RCC 7860 (cell line): Measurements from ENCODE around the gene PARP1.
"Not testable (repeated sequence)": the region's sequence is repeated elsewhere in the genome, so short reads cannot be mapped to it uniquely, and the experiment has no call there.

Experiments used
- DNase-seq: peaks from one replicate; pipeline ENCODE4 v3.0.0-alpha.2; 2015; ENCODE audit warnings: low spot score
- FAIRE-seq: peaks from 2 replicates; lab custom pipeline; 2012; peaks lifted over from hg19 to GRCh38; lab: Jason Lieb, UNC

Gene PARP1

DNA sequence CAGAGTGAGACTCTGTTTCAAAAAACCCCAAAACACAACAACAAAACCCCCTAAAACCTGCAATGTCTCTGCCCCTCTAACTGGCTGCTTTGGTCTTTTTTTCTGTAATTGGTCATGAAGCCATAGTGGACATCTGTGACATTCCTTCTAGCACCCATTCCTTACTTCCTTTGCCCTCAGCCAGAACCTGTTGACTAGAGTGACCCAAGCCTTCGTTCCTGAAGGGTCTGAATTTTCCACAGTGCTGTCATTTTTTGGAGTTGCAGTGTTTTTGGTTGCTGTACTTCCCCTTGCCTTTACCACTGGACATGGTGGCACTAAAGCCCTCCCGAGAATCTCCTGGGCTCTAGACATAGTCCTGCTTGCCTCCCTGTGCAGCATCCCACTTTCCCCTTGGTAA is 50.5 kb downstream of the PARP1 start:
- no peak for DNase-seq
- FAIRE-seq, result no peak

DNA sequence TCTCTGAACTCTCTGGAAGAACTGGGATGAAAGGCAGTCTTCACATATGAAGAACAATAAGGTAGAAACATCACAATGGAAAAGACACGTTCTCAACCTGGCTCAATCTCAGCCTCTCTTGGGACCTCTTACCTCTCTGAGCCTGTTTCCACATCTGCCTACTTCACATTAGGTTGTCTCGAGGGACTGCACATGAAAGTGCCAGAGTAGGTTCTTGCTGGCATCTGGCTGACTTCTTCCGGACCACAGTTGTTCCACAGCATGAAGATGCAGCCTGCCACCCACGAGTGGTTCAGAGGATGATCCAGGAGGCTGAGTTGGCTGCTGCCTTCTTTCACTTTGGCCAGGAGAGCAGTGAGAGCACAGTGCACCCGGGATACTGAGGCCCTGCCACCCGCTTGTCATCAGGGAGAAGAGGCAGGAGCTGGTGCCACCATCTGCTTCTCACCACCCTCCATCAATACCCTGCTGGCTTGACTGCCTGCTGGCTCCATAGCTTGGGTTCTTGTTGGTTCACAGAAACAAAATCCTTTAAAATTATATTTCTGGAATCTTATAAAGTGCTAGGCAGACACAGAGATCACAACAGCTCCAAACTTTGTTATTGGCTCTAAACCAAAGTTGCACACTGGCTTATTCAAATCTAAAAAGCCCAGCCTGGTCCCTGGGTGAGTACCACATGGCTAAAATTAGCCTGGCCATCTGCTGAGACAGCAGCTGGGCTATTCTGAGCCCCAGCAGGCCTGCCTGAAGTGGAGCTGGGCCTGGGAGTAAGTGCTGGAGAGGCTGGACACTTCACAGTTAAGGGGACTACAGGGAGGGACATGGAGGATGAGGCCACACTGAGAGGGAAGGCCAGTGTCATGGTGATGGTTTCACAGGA is 52.0 kb downstream of the PARP1 start:
- DNase-seq (no peak), FAIRE-seq (no peak)

DNA sequence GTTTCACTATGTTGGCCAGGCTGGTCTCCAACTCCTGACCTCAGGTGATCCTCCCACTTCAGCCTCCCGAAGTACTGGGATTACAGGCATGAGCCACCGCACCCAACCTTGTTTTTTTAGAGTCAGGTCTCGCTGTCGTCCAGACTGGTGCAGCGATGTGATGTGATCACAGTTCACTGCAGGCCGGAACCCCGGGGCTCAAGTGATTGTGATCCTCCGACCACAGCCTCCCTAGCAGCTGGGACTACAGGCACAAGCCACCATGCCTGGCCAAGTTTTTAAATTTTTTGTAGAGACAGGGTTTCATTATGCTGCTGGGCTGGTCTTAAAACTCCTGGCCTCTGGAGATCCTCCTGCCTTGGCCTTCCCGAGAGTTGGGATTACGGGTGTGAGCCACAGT is 52.9 kb downstream of the PARP1 start:
- no peak for DNase-seq
- no peak for FAIRE-seq

DNA sequence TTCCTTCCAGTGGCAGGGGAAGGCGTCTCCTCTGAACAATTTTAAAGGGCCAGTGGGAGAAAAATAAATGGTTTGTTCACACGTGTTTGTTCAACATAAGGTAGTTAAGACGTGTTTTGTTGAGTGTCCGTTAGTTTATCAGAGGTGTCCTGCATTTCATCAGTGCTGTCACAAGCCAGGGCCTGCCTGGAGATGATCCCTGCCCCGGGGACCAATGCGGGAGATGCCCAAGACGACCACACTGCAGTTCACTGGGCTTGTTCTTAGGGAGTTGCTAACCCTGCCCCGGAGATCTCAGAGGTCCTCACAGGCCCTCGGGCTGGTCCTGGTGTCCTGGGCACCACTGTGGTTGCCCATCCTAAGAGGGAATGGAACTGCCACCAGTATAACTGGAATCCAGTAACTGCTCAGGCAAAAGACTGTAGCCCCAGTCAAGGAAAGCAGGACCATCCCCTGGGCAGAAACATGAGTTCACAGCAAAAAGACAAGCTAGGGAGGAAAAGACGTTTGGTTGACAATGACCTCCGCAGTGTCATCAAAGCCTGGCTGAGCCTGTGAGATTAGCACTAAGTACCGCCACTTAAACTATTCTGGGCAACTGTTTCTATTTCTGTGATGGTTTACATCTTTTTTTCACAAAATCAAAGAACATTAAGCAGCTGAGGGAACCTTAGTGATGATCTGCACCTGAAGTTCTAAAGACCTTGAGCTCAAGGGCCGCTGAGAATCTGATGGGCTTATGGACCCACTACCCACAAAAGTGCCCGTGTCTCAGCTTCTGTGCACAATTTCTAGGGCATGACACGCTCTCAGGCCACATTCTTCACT is 54.0 kb downstream of the PARP1 start:
- FAIRE-seq (no peak), DNase-seq (no peak)

DNA sequence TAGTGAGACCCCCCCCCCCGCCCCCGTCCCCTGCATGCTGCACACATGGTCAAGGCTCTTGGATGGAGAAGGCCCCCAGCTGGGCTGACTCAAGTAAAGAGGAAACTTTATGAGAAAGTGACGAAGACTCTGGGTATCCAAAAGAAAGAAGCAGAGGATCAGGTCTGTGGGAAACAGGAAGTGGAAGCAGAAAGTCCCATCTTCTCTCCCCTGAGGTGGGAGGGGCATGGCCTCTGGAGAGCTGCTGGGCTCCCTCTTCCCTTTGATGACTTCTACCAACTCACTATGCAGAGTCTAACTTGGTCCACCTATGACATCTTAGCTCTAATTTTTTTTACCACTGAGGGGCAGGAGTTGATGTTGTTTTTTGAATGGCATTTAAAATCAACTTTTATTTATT is 56.2 kb downstream of the PARP1 start:
- DNase-seq, result no peak
- FAIRE-seq, result no peak

DNA sequence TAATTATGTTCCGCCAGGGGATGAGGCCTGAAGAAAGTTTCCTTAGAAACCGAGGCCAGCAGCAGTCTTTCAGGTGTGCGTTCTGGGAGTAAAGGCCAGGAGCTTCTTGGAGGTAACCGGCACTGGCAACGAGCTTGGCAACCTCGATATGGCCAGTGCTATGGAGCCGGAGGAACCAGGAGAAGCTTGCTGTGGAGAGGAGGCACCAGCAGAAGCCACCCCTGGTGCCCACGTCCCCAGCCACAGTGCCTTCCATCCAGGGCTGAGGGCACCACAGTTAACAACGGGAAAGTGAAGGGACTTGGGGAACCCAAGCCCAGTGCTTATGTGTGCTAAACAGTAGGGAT is 57.4 kb downstream of the PARP1 start:
- FAIRE-seq (no peak), DNase-seq (no peak)

DNA sequence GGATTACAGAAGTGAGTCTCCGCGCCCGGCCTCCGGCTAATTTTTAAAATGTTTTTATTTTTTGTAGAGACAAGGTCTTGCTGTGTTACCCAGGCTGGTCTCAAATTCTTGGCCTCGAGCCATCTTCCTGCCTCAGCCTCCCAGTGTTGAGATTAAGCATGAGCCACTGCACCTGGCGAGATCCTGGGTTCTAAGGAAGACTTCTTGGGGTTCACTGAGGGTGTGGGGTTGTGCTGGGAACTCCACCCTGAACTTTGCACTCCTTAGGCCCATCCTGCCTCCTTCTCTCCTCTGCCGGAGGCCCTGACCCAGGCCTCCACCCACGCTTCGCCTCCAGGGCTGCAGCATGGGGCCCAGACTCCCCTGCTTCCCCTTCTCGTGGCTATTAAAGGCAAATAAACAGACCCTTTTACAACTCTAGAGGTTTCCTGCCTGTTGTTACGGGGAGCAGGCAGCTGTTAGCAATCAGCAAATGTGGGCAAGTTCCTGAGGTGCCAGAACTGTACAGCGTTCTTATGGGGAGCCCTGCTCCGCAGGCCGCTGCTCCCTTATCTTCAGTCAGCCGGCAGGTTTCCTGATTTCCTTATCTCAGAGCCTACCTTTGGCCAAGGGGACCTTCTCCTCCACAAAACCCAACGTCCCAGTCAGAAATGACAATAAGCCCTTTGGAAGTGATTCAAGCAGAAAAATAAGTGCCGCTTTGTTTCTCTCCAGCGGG is 57.9 kb downstream of the PARP1 start:
- FAIRE-seq (no peak), DNase-seq (no peak)

DNA sequence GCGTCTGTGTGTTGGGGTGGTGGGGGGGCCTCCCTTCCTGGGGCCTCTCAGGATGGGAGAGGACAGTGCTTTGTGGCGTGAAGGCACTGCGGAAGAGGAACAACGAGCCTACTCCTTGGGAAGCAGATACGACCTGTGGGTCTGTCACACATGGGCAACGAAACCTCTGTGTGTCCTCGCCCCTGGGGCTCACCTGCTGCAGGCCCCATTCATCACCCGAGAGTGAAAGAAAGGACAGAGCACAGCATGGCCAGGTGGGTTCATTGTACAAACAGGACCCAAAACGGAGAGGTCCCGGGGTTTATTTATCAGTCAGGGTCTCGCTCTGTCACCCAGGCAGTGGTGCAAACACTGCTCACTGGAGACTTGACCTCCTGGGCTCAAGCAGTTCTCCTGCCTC is 58.8 kb downstream of the PARP1 start:
- no peak for DNase-seq
- FAIRE-seq, result no peak

DNA sequence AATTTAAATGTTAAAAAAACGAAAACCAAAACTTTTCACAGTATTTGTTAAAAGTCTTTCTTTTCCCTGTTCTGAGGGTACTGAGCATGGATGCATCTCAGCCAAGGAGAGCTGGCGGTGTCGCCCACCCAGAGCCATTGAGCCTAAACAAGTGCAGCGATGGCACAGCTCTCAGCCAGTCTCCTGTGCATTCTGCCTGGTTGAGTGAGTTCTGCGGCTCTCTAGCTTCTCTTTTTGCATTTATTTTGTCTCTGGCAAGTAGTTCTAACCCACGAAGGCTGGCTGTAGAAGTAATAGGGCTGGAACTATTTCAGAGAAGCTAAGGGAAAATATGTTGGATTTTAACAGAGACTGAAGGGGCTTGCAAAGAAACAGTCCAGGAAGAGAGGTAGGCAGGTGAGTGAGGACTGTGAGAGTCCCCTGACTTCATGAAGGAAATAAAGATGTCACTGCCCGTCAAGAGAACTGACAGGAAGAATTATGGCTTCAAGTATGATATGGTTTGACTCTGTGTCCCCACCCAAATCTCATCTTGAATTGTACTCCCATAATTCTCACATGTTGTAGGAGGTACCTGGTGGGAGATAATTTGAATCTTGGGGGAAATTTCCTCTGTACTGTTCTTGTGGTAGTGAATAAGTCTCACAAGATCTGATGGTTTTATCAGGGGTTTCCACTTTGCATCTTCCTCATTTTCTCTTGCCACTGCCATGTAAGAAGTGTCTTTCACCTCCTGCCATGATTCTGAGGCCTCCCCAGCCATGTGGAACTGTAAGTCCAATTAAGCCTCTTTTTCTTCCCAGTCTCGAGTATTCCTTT is 63.2 kb downstream of the PARP1 start:
- no peak for FAIRE-seq
- no peak for DNase-seq

DNA sequence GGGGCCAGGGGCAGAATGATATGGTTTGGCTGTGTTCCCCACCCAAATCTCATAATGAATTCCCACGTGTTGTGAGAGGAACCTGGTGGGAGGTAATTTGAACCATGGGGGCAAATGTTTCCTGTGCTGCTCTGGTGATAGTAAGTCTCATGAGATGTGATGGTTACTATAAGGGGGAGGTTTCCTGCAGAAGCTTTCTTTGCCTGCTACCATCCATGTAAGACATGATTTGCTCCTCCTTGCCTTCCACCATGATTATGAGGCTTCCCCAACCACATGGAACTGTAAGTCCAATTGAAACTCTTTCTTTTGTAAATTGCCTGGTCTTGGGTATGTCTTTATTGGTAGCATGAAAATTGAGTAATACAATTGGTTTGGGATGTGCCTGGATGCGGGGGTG is 65.2 kb downstream of the PARP1 start:
- no peak for FAIRE-seq
- DNase-seq, result no peak

DNA sequence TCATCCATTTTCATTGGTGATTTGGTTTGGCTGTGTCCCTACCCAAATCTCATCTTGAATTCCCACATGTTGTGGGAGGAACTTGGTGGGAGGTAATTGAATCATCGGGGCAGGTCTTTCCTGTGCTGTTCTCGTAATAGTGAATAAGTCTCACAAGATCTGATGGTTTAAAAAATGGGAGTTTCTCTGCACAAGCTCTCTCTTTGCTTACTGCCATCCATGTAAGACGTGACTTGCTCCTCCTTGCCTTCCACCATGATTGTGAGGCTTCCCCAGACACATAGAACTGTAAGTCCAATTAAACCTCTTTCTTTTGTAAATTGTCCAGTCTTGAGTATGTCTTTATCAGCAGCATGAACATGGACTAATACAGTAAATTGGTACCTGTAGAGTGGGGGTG is 67.8 kb downstream of the PARP1 start:
- not testable (repeated sequence) for DNase-seq, FAIRE-seq

DNA sequence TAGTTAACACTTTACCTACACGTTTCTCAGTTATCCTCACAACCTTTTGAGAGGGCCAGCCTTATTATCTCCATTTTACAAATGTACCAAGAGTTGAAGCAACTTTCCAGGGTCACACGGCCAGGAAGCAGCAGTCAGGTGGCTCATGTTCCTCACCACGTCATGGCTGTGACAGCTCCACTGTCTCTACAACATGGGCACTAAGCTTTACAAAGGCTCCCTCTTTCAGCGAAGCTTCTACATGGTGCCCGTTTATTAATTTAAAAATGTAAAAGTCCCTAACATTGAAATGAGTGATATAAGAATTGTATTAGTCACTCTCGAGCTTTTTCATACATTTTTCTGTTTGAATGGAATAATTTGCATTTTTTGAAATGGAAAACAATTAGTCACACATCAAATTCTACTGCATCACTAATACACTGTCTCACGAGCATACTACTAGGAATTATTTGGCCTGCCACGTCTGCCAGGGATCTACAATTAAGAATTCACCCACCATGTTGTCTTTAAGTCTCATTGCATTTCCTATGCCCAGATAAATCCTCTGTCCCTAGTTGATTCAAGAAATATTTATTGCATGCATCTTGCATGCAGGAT is 70.5 kb downstream of the PARP1 start:
- no peak for DNase-seq
- FAIRE-seq, result no peak

DNA sequence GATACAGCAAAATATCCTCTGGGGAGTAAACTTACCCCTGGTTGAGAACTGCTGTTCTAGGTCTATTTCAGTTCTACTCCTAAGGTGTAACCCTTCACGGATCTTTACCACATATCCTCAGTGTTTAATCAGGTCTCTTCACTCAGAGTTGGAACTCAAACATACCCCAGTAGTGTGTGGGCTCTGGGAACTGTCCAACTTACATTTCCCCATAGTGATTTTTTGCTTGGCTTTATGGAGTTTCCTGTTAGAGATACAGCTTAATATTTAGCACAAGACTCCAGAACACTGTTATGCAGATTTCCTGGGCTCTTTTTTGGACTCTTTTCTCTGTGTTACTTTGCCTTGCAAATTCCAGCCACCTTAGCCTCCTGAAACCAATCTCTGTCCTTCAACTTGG is 72.2 kb downstream of the PARP1 start:
- DNase-seq (no peak), FAIRE-seq (no peak)

DNA sequence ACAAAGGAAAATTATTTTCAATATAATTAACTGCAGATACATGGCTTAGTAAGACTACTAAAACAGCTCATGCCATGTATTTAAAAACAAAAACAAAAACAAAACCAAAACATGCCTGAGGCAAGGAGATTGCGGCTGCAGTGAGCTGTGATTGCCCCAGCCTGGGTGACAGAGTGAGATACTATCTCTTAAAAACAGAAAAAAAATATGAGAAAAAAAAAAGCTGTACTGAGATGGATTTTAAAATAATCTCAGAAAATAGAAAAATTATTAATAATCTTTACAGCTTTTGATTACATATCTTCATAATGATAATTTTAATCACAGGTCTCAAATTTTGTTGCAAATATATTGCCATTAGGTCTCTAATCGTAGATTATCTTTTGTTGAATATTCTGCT is 74.9 kb downstream of the PARP1 start:
- FAIRE-seq, result no peak
- no peak for DNase-seq

DNA sequence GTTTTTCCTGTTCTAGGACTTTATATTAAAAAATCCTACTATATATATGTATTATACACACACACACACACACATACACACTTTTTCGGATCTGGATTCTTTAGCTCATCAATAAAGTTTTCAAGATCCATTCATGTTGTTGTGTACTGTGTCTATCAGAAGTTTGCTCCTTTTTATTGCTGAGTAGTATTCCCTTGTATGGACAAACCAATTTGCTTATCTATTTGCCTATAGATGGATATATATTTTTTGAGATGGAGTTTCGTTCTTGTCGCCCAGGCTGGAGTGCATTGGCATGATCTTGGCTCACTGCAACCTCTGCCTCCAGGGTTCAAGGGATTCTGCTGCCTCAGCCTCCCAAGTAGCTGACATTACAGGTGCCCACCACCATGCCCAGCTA is 78.7 kb downstream of the PARP1 start:
- no peak for FAIRE-seq

DNA sequence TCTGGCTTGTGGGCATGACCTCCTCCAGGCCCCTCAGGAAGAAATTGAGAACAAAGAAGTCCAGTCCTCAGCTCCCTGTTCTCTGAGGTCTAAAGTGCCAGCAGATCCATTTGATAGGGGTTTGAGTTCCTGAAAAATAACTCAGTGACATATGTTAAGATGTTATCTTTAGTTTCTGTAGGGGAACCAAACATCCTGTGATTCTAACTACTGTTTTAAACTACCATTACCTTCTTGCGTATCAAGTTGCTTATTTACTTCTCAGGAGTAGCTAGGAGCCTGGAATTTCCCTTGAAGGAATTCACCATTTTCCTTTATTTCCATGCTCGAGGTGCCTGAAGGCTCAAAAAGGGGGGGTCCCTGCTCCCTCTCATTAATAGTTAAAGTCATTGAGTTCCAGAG is 80.1 kb downstream of the PARP1 start:
- DNase-seq (no peak), FAIRE-seq (no peak)

More for the DNA sequence above, 78.7 kb downstream of the PARP1 start:
- DNase-seq, result no peak

DNA sequence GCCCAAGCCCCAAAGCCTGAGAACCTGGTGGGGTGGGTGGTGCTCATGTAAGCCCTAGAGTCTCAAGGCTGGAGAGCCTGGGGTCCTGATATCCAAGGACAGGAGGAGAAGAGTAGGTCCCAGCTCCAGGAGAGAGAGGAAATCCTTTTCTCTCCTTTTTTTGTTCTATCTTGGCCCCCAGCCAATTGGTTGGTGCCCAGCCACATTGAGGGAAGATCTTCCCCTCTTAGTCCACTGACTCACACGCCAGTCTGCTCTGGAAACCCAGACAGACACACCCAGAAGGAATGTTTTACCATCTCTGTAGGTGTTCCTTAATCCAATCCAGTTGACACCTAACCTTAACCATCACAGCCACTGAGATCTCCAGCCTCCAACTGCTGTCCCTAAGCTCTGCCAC is 82.7 kb downstream of the PARP1 start:
- DNase-seq (peak; percentile 18), FAIRE-seq (no peak)

DNA sequence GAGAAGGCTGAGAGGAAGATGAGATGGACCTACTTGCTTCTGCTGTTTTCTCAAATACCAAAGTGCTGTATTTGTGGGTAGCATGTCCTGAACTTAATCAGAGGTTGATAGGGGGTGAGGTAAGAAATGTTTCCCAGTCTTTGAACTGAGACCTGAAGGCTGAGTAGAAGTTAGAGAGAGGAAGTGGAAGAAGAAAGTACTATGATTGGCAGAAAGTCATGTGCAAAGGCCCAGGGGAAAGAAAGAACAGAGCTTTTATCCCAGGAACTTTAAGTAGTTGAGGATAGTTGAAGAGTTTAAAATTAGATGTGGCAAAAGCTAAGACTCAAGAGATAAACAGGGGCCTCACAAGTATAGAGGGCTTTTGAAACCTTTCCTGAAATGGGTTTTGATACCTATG is 83.4 kb downstream of the PARP1 start:
- FAIRE-seq (no peak), DNase-seq (no peak)

DNA sequence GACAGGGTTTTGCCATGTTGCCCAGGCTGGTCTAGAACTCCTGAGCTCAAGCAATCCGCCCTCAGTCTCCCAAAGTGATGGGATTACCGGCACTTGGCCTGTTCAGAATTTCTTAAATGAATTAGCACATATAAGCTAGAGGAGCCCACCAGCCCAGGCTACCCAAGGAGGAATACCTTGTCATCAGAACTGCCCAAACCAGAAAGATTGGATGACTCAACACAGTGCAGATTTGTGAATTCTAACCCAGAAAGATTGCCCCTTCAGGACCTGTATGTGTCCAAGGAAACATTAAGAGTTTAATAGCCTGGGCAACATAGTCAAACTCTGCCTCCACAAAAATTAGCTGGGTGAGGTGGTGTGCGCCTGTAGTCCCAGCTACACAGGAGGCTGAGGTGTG is 84.9 kb downstream of the PARP1 start:
- no peak for FAIRE-seq
- DNase-seq, result no peak

DNA sequence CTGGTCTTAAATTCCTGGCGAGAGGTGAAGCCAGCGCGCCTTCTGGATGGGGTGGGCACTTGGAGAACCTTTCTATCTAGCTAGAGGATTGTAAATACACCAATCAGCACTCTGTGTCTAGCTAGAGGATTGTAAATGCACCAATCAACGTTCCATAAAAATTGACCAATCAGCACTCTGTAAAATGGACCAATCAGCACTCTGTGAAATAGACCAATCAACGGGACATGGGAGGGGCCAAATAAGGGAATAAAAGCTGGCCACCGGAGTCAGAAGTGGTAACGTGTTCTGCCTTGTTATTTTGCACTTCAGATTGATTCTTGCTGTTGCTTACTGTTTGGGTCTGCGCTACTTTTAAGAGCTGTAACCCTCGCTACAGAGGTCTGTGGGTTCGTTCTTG is 87.0 kb downstream of the PARP1 start:
- DNase-seq (no peak), FAIRE-seq (no peak)
